Activated CD8-positive, alpha-beta memory T cell treated with anti-CD3 and anti-CD28 coated beads, Interleukin-2, amount 50 U/mL, for 24 hours (primary cell): Measurements from ENCODE around the gene TMIGD3.

Experiments used
- DNase-seq: peaks from one replicate; pipeline ENCODE4 v3.0.0-alpha.2; 2020; ENCODE audit errors: extremely low read depth

Gene TMIGD3

GRCh38 chr1:111474521-111474920, 28.9 kb downstream of the TMIGD3 start:
- no peak for DNase-seq

- DNase-seq, result no peak
Observed at GRCh38 chr1:111474106-111474505, 29.3 kb downstream of the TMIGD3 start.

GRCh38 chr1:111471538-111471937, 31.9 kb downstream of the TMIGD3 start:
- no peak for DNase-seq

GRCh38 chr1:111471012-111471411, 32.4 kb downstream of the TMIGD3 start:
- peak; percentile 36 for DNase-seq

- DNase-seq, result no peak
Observed at GRCh38 chr1:111470596-111470995, 32.8 kb downstream of the TMIGD3 start.

- no peak for DNase-seq
Observed at GRCh38 chr1:111469539-111469938, 33.9 kb downstream of the TMIGD3 start.

GRCh38 chr1:111468717-111469100, 34.7 kb downstream of the TMIGD3 start:
- DNase-seq, result no peak

GRCh38 chr1:111467865-111468716, 35.3 kb downstream of the TMIGD3 start:
- no peak for DNase-seq

- no peak for DNase-seq
Observed at GRCh38 chr1:111466480-111466879, 37.0 kb downstream of the TMIGD3 start.

- no peak for DNase-seq
Observed at GRCh38 chr1:111465754-111466153, 37.7 kb downstream of the TMIGD3 start.

GRCh38 chr1:111463029-111463683, 40.3 kb downstream of the TMIGD3 start:
- no peak for DNase-seq

GRCh38 chr1:111462370-111463028, 40.9 kb downstream of the TMIGD3 start:
- DNase-seq, result no peak

GRCh38 chr1:111461765-111462164, 41.7 kb downstream of the TMIGD3 start:
- no peak for DNase-seq

GRCh38 chr1:111455642-111456031, 47.8 kb downstream of the TMIGD3 start:
- no peak for DNase-seq

- no peak for DNase-seq
Observed at GRCh38 chr1:111454859-111455641, 48.4 kb downstream of the TMIGD3 start.

- DNase-seq, result no peak
Observed at GRCh38 chr1:111453706-111454105, 49.7 kb downstream of the TMIGD3 start.

GRCh38 chr1:111452581-111452980, 50.9 kb downstream of the TMIGD3 start:
- no peak for DNase-seq

- DNase-seq, result no peak
Observed at GRCh38 chr1:111450185-111450584, 53.2 kb downstream of the TMIGD3 start.

- no peak for DNase-seq
Observed at GRCh38 chr1:111449703-111450017, 53.8 kb downstream of the TMIGD3 start.

GRCh38 chr1:111448918-111449702, 54.3 kb downstream of the TMIGD3 start, which contains the start of the genes ATP5PB and WDR77:
Gene ATP5PB (plus strand): TSS chr1:111449464. CDS start chr1:111449542, 78 bp downstream.
Gene WDR77 (minus strand): TSS chr1:111449256. CDS start chr1:111449169, 87 bp downstream.
- peak; percentile 77 for DNase-seq

- no peak for DNase-seq
Observed at GRCh38 chr1:111448482-111448917, 54.9 kb downstream of the TMIGD3 start.
